K562 (cell line): Measurements from ENCODE around the gene PDZRN4. TPM values are rescaled to one million over a fixed set of nuclear protein-coding genes. Genes with fewer than 3 reads are reported as not detected.

ENCODE experiments used
- E2F1 ChIP-seq: sonication (generic); formaldehyde crosslinking; IDR thresholded peaks from 2 replicates; pipeline ENCODE4 v1.8.1; 2023; ENCODE audit warnings: mild to moderate bottlenecking, missing genetic modification reagents, moderate library complexity
- ELK3 ChIP-seq: fragments of 450-650 bp; formaldehyde crosslinking; IDR thresholded peaks from 2 replicates; pipeline ENCODE4 v1.4.0; 2020; ENCODE audit warnings: mild to moderate bottlenecking
- GTF3C2 ChIP-seq: IDR thresholded peaks from 3 replicates; pipeline ENCODE4 v1.6.1; 2011; ENCODE audit warnings: borderline replicate concordance, mild to moderate bottlenecking, moderate library complexity; ENCODE audit not compliant: insufficient read length; ENCODE audit errors: extremely low read depth
- HIVEP1 ChIP-seq: fragments of 250-450 bp; sonication (Bioruptor Pico); IDR thresholded peaks from 2 replicates; pipeline ENCODE4 v1.4.0; 2020; ENCODE audit warnings: mild to moderate bottlenecking
- MAFG ChIP-seq: fragments of 450-650 bp; conservative IDR thresholded peaks from 2 replicates; pipeline ENCODE4 v1.6.1; 2016; ENCODE audit warnings: missing genetic modification characterization, missing compliant biosample characterization
- RUNX1 ChIP-seq: sonication (generic); IDR thresholded peaks from 2 replicates; pipeline ENCODE4 v1.6.1; 2016; ENCODE audit warnings: antibody characterized with exemption, low read depth
- TAF15 ChIP-seq: fragments of 200-400 bp; formaldehyde crosslinking; IDR thresholded peaks from 2 replicates; pipeline ENCODE4 v1.6.1; 2017; ENCODE audit warnings: mild to moderate bottlenecking, low read depth, low read length, moderate library complexity
- polyA plus RNA-seq, 8 experiments: library from polyadenylated mRNA; depleted of rRNA in 4 of 8; stranded (reverse) in 5 of 8; unstranded in 3 of 8; fragments of >200 nt; fragmentation: Nextera tagmentation in 2 of 8; fragmentation: Illumina TruSeq in 1 of 8; extraction: Ambion mirVana in 2 of 8; extraction: Trizol in 1 of 8; gene quantifications; 2 replicates each; pipeline versions ENCODE4 v1.2.1 to v1.2.3, GENCODE V29; 2011 to 2014; ENCODE audit warnings: inconsistent platforms in 1 of 8, missing spikeins in 1 of 8
- total RNA-seq, 7 experiments: library from RNA; depleted of rRNA in 6 of 7; stranded (reverse); fragments of >200 nt in 6 of 7; fragmentation: Illumina TruSeq in 2 of 7; extraction: Trizol in 2 of 7; gene quantifications; 2 replicates each; pipeline versions ENCODE4 v1.2.1 to v1.2.3, GENCODE V29; 2011 to 2021; ENCODE audit warnings: low replicate concordance in 1 of 7

Gene PDZRN4
- total and polyA plus RNA-seq, 9 of the 15 experiments (the other 6 are each of a cell fraction or from before 2014, with no cell fraction given): not detected

GRCh38 chr12:41556176-41556575, 368.1 kb downstream of the PDZRN4 start (continued):
- TF ChIP-seq TAF15: no peak
- no peak for TF ChIP-seq E2F1 (CRISPR knock-in tag)
- TF ChIP-seq HIVEP1 (CRISPR knock-in tag): no peak
- TF ChIP-seq RUNX1: no peak
- TF ChIP-seq MAFG: no peak
- TF ChIP-seq ELK3 (CRISPR knock-in tag): no peak
- TF ChIP-seq GTF3C2: no peak
